GM20000 (cell line): ENCODE results near the gene COL7A1.

Experiments
- DNase-seq: peaks from one replicate; pipeline ENCODE4 v3.0.0; 2012; ENCODE audit warnings: low spot score
- CTCF ChIP-seq: IDR thresholded peaks from 2 replicates; pipeline ENCODE4 v1.5.1; 2012; ENCODE audit warnings: mild to moderate bottlenecking, control low read depth; ENCODE audit errors: extremely low read depth, missing control alignments

Gene COL7A1

GRCh38 chr3:48521635-48522034 is 73.5 kb downstream of the COL7A1 start:
- DNase-seq = no peak

GRCh38 chr3:48519277-48519643 is 75.9 kb downstream of the COL7A1 start:
- DNase-seq = no peak
- no peak for TF ChIP-seq CTCF

More at GRCh38 chr3:48521635-48522034, 73.5 kb downstream of the COL7A1 start:
- TF ChIP-seq CTCF = no peak

DNA sequence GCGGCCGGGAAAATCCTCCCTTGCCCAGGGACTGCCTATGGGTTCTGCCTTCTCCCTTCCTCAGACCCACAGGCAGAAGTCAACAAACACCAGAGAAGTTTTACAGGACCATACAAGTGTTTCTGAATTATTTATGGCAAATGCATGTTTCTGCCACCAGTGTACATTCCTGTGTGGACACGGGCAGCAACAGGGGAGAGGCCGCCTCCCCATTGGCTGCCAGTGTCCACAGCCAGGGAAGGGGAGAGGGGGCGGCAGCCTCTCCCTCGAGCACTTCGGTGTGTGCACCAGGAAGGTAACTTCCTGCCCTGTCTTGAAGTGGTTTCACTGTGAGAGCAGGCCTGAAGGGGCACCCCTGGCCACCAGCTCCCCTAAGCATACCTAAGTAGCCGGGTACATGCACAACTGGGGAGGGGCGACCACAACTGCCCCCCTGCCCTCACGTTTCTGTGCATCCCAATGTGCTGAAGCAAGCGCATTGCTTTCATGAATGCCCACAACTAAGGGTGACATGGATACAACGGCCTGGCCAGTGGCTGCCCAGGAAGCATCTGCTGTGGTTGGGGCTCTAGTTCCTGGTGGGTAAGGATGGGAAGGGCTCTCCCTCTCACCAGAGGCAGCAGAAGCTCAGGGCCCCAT is 76.4 kb downstream of the COL7A1 start:
- no peak for DNase-seq
- no peak for TF ChIP-seq CTCF

DNA sequence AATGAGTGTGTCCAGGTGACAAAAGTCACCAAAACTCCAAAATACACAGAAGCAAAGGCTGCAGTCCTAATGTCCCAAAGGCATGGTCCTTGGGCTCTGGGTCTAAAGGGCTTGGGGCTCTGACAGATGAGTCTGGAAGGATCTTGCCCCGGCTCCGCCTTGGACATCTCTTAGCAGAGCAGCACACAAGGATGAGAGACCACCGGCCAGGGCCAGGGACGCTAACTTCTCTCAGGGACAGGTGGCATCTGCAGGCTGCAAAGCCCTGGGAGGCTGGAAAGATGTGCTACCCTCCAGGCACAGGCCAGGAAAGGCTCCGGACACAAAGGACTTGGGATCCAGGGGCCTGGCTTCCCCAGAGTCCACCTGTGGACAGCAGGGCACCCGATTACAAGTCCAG is 77.1 kb downstream of the COL7A1 start:
- no peak for DNase-seq
- TF ChIP-seq CTCF = no peak

- DNase-seq = no peak
Observed at GRCh38 chr3:48516571-48516970, 78.6 kb downstream of the COL7A1 start.

GRCh38 chr3:48514431-48515227 is 80.5 kb downstream of the COL7A1 start:
- no peak for DNase-seq
- TF ChIP-seq CTCF = no peak

More at GRCh38 chr3:48516571-48516970, 78.6 kb downstream of the COL7A1 start:
- TF ChIP-seq CTCF = no peak
